GM23338 (cell line): ENCODE measurements around the gene GPRC5C. TPM values are rescaled to one million over a fixed set of nuclear protein-coding genes. Genes with fewer than 3 reads are reported as not detected.

Source experiments
- ATAC-seq: fragments of 200-7000 bp; cut with Tn5 transposase; 3 replicates; pipeline ENCODE4 v1.9.1; 2020
- DNase-seq: peaks from one replicate; pipeline ENCODE4 v3.0.0-alpha.2; 2015; ENCODE audit warnings: low spot score
- H2AFZ ChIP-seq: fragments of 200-600 bp; sonication (generic); 2 replicates; pipeline ENCODE4 v1.8.0; 2016; ENCODE audit warnings: antibody characterized with exemption, mild to moderate bottlenecking, moderate library complexity
- H3F3A ChIP-seq: fragments of 200-600 bp; sonication (generic); replicated peaks from 2 replicates; pipeline ENCODE4 v1.8.0; 2017; ENCODE audit warnings: antibody characterized with exemption, mixed run types, low read depth
- H3K27ac ChIP-seq: fragments of 200-600 bp; sonication (generic); 2 replicates; pipeline ENCODE4 v1.6.1; 2016; ENCODE audit warnings: low read depth
- H3K27me3 ChIP-seq: fragments of 200-600 bp; sonication (generic); 2 replicates; pipeline ENCODE4 v1.8.0; 2016; ENCODE audit warnings: mild to moderate bottlenecking, mixed run types, moderate library complexity; ENCODE audit not compliant: insufficient read depth
- H3K36me3 ChIP-seq: fragments of 200-600 bp; sonication (generic); 2 replicates; pipeline ENCODE4 v1.8.0; 2016; ENCODE audit warnings: mild to moderate bottlenecking; ENCODE audit not compliant: insufficient read depth
- H3K4me1 ChIP-seq: fragments of 200-600 bp; sonication (generic); 2 replicates; pipeline ENCODE4 v1.8.0; 2016; ENCODE audit warnings: mild to moderate bottlenecking, moderate library complexity; ENCODE audit not compliant: insufficient read depth
- H3K4me2 ChIP-seq: fragments of 200-600 bp; sonication (generic); 2 replicates; pipeline ENCODE4 v1.7.1; 2017; ENCODE audit warnings: mixed run types
- H3K4me3 ChIP-seq: fragments of 200-600 bp; sonication (generic); 2 replicates; pipeline ENCODE4 v1.6.1; 2016; ENCODE audit warnings: mixed run types
- H3K79me2 ChIP-seq: fragments of 200-600 bp; sonication (generic); replicated peaks from 2 replicates; pipeline ENCODE4 v1.8.0; 2017; ENCODE audit warnings: mild to moderate bottlenecking; ENCODE audit not compliant: insufficient read depth
- H3K9me2 ChIP-seq: fragments of 200-600 bp; sonication (generic); 2 replicates; pipeline ENCODE4 v1.8.0; 2017; ENCODE audit not compliant: insufficient read depth
- H4K20me1 ChIP-seq: fragments of 200-600 bp; sonication (generic); replicated peaks from 2 replicates; pipeline ENCODE4 v1.8.0; 2017; ENCODE audit warnings: mild to moderate bottlenecking; ENCODE audit not compliant: insufficient read depth
- H3K27ac Mint-ChIP-seq: 2 replicates; pipeline ENCODE4 v1.8.0; 2020; ENCODE audit warnings: inconsistent platforms, mild to moderate bottlenecking, moderate library complexity, mixed read lengths
- H3K27me3 Mint-ChIP-seq: 3 replicates; pipeline ENCODE4 v1.8.0; 2022; ENCODE audit warnings: low read depth, mild to moderate bottlenecking, moderate library complexity, mixed read lengths, inconsistent platforms; ENCODE audit not compliant: insufficient read depth, poor library complexity
- H3K36me3 Mint-ChIP-seq: 3 replicates; pipeline ENCODE4 v1.8.0; 2021; ENCODE audit warnings: low read depth, mild to moderate bottlenecking, inconsistent platforms, moderate library complexity, mixed read lengths
- H3K4me1 Mint-ChIP-seq: 3 replicates; pipeline ENCODE4 v1.8.0; 2020; ENCODE audit warnings: mild to moderate bottlenecking, inconsistent platforms, mixed read lengths
- H3K4me3 Mint-ChIP-seq: 3 replicates; pipeline ENCODE4 v1.8.0; 2021; ENCODE audit warnings: moderate library complexity, mild to moderate bottlenecking, inconsistent platforms, mixed read lengths
- H3K9me3 Mint-ChIP-seq: 3 replicates; pipeline ENCODE4 v1.8.0; 2020; ENCODE audit warnings: moderate library complexity, mild to moderate bottlenecking, inconsistent platforms, mixed read lengths
- ETS1 ChIP-seq: IDR thresholded peaks from 2 replicates; pipeline ENCODE4 v1.6.1; 2016; ENCODE audit warnings: antibody characterized with exemption
- JUNB ChIP-seq: IDR thresholded peaks from one replicate; pipeline ENCODE4 v1.6.1; 2016; ENCODE audit warnings: antibody characterized with exemption; ENCODE audit not compliant: unreplicated experiment
- POLR2AphosphoS5 ChIP-seq: IDR thresholded peaks from 2 replicates; pipeline ENCODE4 v1.6.1; 2016; ENCODE audit warnings: antibody characterized with exemption, low read depth
- STAT1 ChIP-seq: IDR thresholded peaks from one replicate; pipeline ENCODE4 v1.6.1; 2016; ENCODE audit warnings: antibody characterized with exemption; ENCODE audit not compliant: unreplicated experiment
- ZNF114 ChIP-seq: fragments of 250-450 bp; sonication (Bioruptor Pico); IDR thresholded peaks from 2 replicates; pipeline ENCODE4 v1.5.0; 2020; ENCODE audit warnings: mild to moderate bottlenecking, moderate library complexity
- ZNF462 ChIP-seq: fragments of 250-450 bp; sonication (Bioruptor Pico); IDR thresholded peaks from 2 replicates; pipeline ENCODE4 v1.5.0; 2020; ENCODE audit warnings: mild to moderate bottlenecking, moderate library complexity
- long read RNA-seq: library from polyadenylated mRNA; unstranded; transcript quantifications from one replicate; pipeline ENCODE4 v2.0.0, GENCODE V29; 2020; ENCODE audit not compliant: unreplicated experiment
- polyA plus RNA-seq: library from polyadenylated mRNA; unstranded; fragments of >200 nt; fragmentation: Nextera tagmentation; extraction: Ambion mirVana; gene quantifications from 2 replicates; pipeline ENCODE4 v1.2.1, GENCODE V29; 2016
- total RNA-seq: library from RNA; depleted of rRNA; stranded (reverse); fragments of >200 nt; shearing (Covaris generic); gene quantifications from 2 replicates; pipeline ENCODE4 v1.2.3, GENCODE V29; 2014; rRNA removed

GPRC5C gene
- total RNA-seq (20.7 and 22.4 TPM in 2 replicates), polyA plus RNA-seq (8.9 and 9.0 TPM in 2 replicates)
- long read RNA-seq, transcript GPRC5C-202 (4 exons, 2,988 nt): major isoform, 6 of 19 reads
- long read RNA-seq, partial matches to known transcripts: 5 of 19 reads
- long read RNA-seq, other reads (novel, unspliced or antisense): 5 of 19 reads

- H2AFZ ChIP-seq: peak within 1 kb of the TSS; percentile 93
These were observed at the start of gene GPRC5C for GRCh38 chr17:74431568-74432423. Gene GPRC5C, plus strand, starts transcription at chr17:74432088. Its CDS starts 7,689 bp downstream, at chr17:74439777.

More at GRCh38 chr17:74431568-74432423, at the start of gene GPRC5C:
- Mint-ChIP-seq H3K4me3 (peak within 1 kb of the TSS; percentile 83), H3K27ac (no peak within 1 kb of the TSS), H3K9me3 (no peaks in the 10 kb centered on the region), H3K27me3 (peaks cover 39% of the 10 kb centered on the region), H3K4me1 (peaks cover 42% of the 10 kb centered on the region), H3K36me3 (no peaks in the 10 kb centered on the region)
- Histone ChIP-seq H3K9me2 (no peaks in the 10 kb centered on the region), H3K27me3 (peaks cover 44% of the 10 kb centered on the region), H3K4me3 (peak within 1 kb of the TSS; percentile 87), H3F3A (0 out of 2 replicates have a peak, but pooled peaks cover 9% of the 10 kb centered on the region), H3K4me1 (peaks cover 29% of the 10 kb centered on the region), H4K20me1 (no peaks in the 10 kb centered on the region; the same call in 1 of the 2 replicates), H3K36me3 (no peaks in the 10 kb centered on the region), H3K27ac (no peak within 1 kb of the TSS), H3K4me2 (peak within 1 kb of the TSS; percentile 95), H3K79me2 (no peaks in the 10 kb centered on the region; the same call in none of the 2 replicates)
- peak; percentile 88 for DNase-seq
- ATAC-seq: peak; percentile 62
- peak; percentile 59; the same call in 1 of the 2 replicates for TF ChIP-seq POLR2AphosphoS5
- TF ChIP-seq JUNB: no peak
- TF ChIP-seq ETS1: no peak
- no peak for TF ChIP-seq ZNF114
- no peak for TF ChIP-seq STAT1
- no peak for TF ChIP-seq ZNF462 (CRISPR knock-in tag)
